ENCODE data around the gene ZNF512B. TPM values are rescaled to one million over a fixed set of nuclear protein-coding genes. Genes with fewer than 3 reads are reported as not detected.

The ZNF512B gene
- total RNA-seq, 1 donor from 2014 or later: 17.6 TPM

DNA sequence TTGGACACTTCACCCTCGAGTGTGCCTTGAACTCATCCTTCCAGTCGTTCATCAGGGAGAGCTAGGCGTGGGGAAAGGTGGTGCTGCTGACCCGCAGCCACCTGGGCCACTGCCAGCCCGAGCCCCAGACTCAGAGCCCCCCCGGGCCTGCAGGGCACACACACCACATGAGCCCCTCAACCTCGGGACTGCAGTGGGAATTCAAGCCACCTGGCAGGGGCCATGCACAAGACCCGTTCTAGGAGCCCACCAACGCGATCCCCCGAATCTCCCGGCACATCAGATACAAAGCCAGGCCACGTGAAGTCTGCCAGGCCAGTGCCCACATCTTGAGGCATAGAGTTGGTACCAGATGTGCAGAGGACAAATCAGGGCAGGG lies 2.8 kb downstream of the ZNF512B start:
- Histone ChIP-seq H3K9me3 (no peaks in the 10 kb centered on the region), H3K27me3 (no peaks in the 10 kb centered on the region), H3K4me3 (no peak overlapping the region), H3K27ac (no peak overlapping the region), H3K36me3 (peaks cover 39% of the 10 kb centered on the region), H3K4me1 (peaks cover 16% of the 10 kb centered on the region)
- TF ChIP-seq, protein P1, sequence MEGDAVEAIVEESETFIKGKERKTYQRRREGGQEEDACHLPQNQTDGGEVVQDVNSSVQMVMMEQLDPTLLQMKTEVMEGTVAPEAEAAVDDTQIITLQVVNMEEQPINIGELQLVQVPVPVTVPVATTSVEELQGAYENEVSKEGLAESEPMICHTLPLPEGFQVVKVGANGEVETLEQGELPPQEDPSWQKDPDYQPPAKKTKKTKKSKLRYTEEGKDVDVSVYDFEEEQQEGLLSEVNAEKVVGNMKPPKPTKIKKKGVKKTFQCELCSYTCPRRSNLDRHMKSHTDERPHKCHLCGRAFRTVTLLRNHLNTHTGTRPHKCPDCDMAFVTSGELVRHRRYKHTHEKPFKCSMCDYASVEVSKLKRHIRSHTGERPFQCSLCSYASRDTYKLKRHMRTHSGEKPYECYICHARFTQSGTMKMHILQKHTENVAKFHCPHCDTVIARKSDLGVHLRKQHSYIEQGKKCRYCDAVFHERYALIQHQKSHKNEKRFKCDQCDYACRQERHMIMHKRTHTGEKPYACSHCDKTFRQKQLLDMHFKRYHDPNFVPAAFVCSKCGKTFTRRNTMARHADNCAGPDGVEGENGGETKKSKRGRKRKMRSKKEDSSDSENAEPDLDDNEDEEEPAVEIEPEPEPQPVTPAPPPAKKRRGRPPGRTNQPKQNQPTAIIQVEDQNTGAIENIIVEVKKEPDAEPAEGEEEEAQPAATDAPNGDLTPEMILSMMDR (IDR thresholded peaks at IDR 0.05): no peak
- DNase-seq (no peak), ATAC-seq (no peak)
- intact Hi-C loops (cut with DNase I): no loop called here

DNA sequence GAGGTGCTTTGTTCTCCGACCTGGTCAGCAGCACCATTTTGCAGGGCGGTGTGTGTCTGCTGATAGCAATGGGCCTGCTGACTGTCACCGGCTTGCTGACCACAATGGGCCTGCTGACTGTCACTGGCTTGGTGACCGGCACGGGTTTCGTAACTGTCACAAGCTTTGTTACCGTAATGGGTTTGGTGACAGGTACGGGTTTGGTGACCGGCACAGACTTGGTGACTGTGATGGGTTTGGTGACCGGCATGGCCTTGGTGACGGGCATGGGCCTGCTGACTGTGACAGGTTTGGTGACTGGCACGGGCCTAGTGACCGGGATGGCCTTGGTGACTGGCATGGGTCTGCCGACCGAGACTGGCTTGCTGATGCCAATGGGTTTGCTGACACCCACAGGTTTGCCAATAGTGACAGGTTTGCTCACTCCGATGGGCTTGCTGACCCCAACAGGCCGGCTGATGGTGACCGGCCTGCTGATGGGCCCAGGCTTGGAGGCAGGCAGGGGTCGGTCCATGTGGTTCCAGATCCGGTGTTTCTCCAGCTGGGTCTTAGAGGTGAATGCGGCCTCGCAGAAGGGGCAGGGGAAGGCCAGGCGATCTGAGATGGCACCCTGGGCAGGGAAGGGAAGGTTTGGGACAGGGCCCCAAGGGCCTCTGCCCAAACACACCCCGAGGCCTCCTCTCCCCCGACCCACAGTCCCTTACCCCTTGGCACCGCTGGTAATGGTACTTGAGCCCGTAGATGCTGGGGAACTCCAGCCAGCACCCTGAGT lies 3.4 kb downstream of the ZNF512B start:
- peaks cover 45% of the 10 kb centered on the region for H3K36me3 ChIP-seq
- DNase-seq (no peak), ATAC-seq (no peak)
- intact Hi-C loops (cut with DNase I): no loop called here
- H3K4me1 ChIP-seq: peaks cover 13% of the 10 kb centered on the region
- no peaks in the 10 kb centered on the region for H3K9me3 ChIP-seq
- H3K27ac ChIP-seq: no peak overlapping the region
- H3K27me3 ChIP-seq: no peaks in the 10 kb centered on the region
- H3K4me3 ChIP-seq: no peak overlapping the region
- TF ChIP-seq, protein P1 (IDR thresholded peaks at IDR 0.05): no peak

DNA sequence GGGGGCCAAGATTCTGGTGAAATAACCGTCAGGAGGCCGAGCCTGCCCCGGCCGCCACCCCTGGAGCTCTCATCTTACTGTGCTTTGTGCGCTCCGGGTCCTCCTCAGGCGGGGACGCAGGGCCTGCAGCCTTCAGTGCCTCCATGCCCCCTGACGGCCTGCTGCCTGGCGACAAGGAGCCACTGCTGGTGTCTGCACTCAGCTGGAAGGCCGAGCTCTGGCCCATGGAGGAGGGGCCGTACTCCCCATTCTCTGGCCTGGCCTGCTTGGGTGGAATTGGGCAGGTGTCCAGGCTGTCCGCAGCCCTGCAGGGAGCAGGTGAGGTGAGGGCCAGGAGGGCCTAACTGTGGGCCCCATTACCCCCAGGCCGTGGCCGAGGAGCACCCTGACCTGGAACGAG lies 5.3 kb downstream of the ZNF512B start:
- DNase-seq: no peak

DNA sequence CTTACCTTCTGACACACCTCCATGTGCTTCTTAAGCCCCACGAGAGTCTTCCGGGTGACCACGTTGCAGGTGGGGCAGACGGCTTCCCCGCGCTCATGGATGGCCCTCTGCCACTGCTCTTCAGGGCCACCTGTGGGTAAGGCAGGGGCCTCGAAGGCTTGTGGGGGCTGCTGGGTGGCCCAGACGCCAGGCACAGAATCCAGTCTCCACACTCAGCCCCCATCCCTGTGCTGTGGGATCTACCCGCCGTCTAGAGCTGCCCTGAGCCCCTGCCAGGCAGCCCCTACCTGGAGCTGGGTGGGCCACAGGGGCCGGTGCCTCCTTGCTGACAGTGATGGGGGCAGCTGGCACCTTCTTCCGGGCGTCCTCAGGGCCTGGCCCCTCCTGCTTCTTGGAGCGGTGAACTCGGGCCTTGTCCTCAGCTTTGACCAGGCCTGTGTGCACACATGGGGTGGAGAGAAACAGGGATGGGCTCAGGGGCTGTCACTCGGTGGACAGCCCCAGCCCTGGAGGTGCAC lies 5.9 kb downstream of the ZNF512B start:
- Histone ChIP-seq H3K27me3 (no peaks in the 10 kb centered on the region), H3K36me3 (peaks cover 50% of the 10 kb centered on the region), H3K9me3 (no peaks in the 10 kb centered on the region), H3K4me3 (no peak overlapping the region), H3K27ac (no peak overlapping the region), H3K4me1 (peaks cover 4% of the 10 kb centered on the region)
- no peak for ATAC-seq
- TF ChIP-seq, protein P1 (IDR thresholded peaks at IDR 0.05): no peak
- DNase-seq: no peak
- intact Hi-C loops (cut with DNase I): no loop called here

More for the DNA sequence above, 5.3 kb downstream of the ZNF512B start:
- Histone ChIP-seq H3K36me3 (peaks cover 50% of the 10 kb centered on the region), H3K9me3 (no peaks in the 10 kb centered on the region), H3K27me3 (no peaks in the 10 kb centered on the region), H3K4me1 (peaks cover 7% of the 10 kb centered on the region), H3K4me3 (no peak overlapping the region), H3K27ac (no peak overlapping the region)
- TF ChIP-seq, protein P1 (IDR thresholded peaks at IDR 0.05): no peak
- ATAC-seq: no peak
- intact Hi-C loops (cut with DNase I): no loop called here

DNA sequence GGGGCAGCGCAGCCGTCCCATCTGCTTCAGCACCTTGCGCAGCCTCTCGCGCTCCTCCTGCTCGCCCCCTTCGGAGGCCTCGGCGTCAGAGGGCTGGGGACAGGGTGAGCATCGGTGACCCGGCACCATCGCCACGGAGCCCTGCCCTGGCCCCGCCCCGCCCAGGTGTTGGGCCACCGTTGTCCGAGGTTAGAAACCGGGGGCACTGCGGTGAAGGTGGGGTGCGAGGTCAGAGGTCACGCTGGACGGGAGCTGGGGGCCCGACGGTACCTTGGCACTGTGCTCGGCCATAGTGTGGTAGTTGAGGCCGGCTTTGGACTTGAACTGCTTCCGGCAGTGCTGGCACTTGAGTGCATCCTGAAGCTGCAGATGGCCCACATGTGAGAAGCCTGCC lies 6.4 kb downstream of the ZNF512B start:
- Histone ChIP-seq H3K36me3 (peaks cover 50% of the 10 kb centered on the region), H3K27ac (no peak overlapping the region), H3K9me3 (no peaks in the 10 kb centered on the region), H3K4me3 (no peak overlapping the region), H3K4me1 (no peaks in the 10 kb centered on the region), H3K27me3 (no peaks in the 10 kb centered on the region)
- ATAC-seq (no peak), DNase-seq (no peak)
- intact Hi-C loops (cut with DNase I): no loop called here
- TF ChIP-seq, protein P1 (IDR thresholded peaks at IDR 0.05): no peak
